ENCODE measurements around the gene TLNRD1. TPM values are rescaled to one million over a fixed set of nuclear protein-coding genes. Genes with fewer than 3 reads are reported as not detected.

Gene TLNRD1
- total RNA-seq, 1 experiment from 2014 or later = 24.7 TPM

DNA sequence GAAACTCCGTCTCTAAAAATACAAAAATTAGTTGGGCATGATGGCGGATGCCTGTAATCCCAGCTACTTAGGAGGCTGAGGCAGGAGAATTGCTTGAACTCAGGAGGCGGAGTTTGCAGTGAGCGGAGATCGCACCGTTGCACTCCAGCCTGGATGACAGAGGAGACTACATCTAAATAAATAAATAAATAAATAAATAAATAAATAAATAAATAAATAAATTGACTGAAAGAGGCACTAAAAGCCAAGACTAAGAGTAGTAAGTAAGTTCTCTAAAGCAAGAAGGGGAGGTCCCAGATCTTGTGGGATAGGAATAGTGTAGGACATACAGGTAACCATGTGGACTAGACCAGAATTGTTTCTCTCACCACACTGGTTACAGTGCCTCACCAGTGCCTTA, 40.0 kb downstream of the TLNRD1 start:
- CTCF ChIA-PET = no interaction called here
- Histone ChIP-seq H3K4me1 (ENCODE audit: control insufficient read depth, insufficient read depth, low read length) (no peaks in the 10 kb centered on the region), H3K27me3 (ENCODE audit: control insufficient read depth, insufficient read depth, low read length) (no peaks in the 10 kb centered on the region), H3K36me3 (ENCODE audit: control insufficient read depth, insufficient read depth, low read length) (no peaks in the 10 kb centered on the region), H3K4me3 (ENCODE audit: low read depth in 2 of 2, low read length in 2 of 2) (no peak overlapping the region), H3K27ac (ENCODE audit: low read length) (no peak overlapping the region), H3K9me3 (ENCODE audit: control insufficient read depth, insufficient read depth, low read depth, low read length) (no peaks in the 10 kb centered on the region)
- no peak for ATAC-seq
- TF ChIP-seq CTCF (IDR thresholded peaks at IDR 0.05) (no peak), TCF7L2 (IDR thresholded peaks at IDR 0.05; ENCODE audit: low read depth, low read length) (no peak), SIN3A (IDR thresholded peaks at IDR 0.05; ENCODE audit: borderline replicate concordance, insufficient read depth, low read depth, low read length) (no peak), POLR2AphosphoS5 (IDR thresholded peaks at IDR 0.05; ENCODE audit: low read depth, low read length) (no peak), REST (IDR thresholded peaks at IDR 0.05; ENCODE audit: insufficient read depth in 1 of 2, low read depth in 2 of 2, low read length in 1 of 2) (no peak)
- no TSS peak for BruUV-seq (replicated peaks)
- in situ Hi-C loops (cut with HindIII; ENCODE audit: low pct_unique_long_range_greater_than_20kb, low sequenced_read_pairs) = no loop called here
- POLR2A ChIA-PET = no interaction called here
- DNase-seq (ENCODE audit: low read depth, low spot score) = no peak
- intact Hi-C loops (cut with micrococcal nuclease; ENCODE audit: unreplicated experiment) = no loop called here

- Histone ChIP-seq H3K27ac (ENCODE audit: low read length) (no peak overlapping the region), H3K4me3 (ENCODE audit: low read depth in 2 of 2, low read length in 2 of 2) (no peak overlapping the region), H3K36me3 (ENCODE audit: control insufficient read depth, insufficient read depth, low read length) (no peaks in the 10 kb centered on the region), H3K9me3 (ENCODE audit: control insufficient read depth, insufficient read depth, low read depth, low read length) (no peaks in the 10 kb centered on the region), H3K4me1 (ENCODE audit: control insufficient read depth, insufficient read depth, low read length) (no peaks in the 10 kb centered on the region), H3K27me3 (ENCODE audit: control insufficient read depth, insufficient read depth, low read length) (no peaks in the 10 kb centered on the region)
- CTCF ChIA-PET = no interaction called here
- no TSS peak for BruUV-seq (replicated peaks)
- POLR2A ChIA-PET = interaction anchor here (0.6 kb wide), 1 partner anchor 32 kb away, joined by 4 read pairs; no protein-coding TSS in a partner anchor
- in situ Hi-C loops (cut with HindIII; ENCODE audit: low pct_unique_long_range_greater_than_20kb, low sequenced_read_pairs) = no loop called here
- intact Hi-C loops (cut with micrococcal nuclease; ENCODE audit: unreplicated experiment) = no loop called here
- DNase-seq (ENCODE audit: low read depth, low spot score) (no peak), ATAC-seq (no peak)
- TF ChIP-seq TCF7L2 (IDR thresholded peaks at IDR 0.05; ENCODE audit: low read depth, low read length) (no peak), SIN3A (IDR thresholded peaks at IDR 0.05; ENCODE audit: borderline replicate concordance, insufficient read depth, low read depth, low read length) (no peak), REST (IDR thresholded peaks at IDR 0.05; ENCODE audit: insufficient read depth in 1 of 2, low read depth in 2 of 2, low read length in 1 of 2) (no peak), POLR2AphosphoS5 (IDR thresholded peaks at IDR 0.05; ENCODE audit: low read depth, low read length) (no peak), CTCF (IDR thresholded peaks at IDR 0.05) (no peak)
Observed at GRCh38 chr15:81043281-81043934, 42.7 kb downstream of the TLNRD1 start.
